ENCODE measurements around the gene CRIP2.

CRIP2 gene

GRCh38 chr14:105500726-105501101, 26.1 kb downstream of the CRIP2 start:
- no peak for DNase-seq

DNA sequence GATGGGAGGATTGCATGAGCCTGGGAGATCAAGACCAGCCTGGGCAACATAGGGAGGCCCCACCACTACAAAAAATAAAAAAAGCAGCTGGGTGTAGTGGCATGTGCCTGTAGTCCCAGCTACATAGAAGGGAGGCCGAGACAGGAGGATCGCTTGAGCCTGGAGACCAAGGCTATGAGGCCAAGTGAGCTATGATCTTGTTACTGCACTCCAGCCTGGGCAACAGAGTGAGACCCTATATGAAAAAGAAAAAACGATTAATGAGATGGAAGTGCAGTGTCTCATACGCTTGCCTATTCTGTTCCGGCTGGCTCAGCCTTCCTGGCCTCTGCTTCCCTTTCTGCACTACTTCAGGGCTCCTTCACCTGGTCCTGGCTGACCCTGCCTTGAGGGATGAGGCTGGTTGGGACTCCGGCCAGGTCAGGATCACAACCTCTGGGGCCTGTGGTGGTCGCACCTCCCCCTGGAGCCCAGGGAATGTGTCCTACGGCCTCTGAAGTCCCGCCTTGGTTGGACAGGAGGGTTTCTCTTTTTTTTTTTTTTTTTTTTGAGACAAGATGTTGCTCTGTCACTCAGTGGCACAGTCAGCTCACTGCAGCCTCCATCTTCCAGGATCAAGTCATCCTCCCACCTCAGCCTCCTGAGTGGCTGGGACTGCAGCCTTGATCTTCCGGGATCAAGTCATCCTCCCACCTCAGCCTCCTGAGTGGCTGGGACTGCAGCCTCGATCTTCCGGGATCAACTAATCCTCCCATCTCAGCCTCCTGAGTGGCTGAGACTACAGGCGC, 27.1 kb downstream of the CRIP2 start:
- DNase-seq = no peak

DNA sequence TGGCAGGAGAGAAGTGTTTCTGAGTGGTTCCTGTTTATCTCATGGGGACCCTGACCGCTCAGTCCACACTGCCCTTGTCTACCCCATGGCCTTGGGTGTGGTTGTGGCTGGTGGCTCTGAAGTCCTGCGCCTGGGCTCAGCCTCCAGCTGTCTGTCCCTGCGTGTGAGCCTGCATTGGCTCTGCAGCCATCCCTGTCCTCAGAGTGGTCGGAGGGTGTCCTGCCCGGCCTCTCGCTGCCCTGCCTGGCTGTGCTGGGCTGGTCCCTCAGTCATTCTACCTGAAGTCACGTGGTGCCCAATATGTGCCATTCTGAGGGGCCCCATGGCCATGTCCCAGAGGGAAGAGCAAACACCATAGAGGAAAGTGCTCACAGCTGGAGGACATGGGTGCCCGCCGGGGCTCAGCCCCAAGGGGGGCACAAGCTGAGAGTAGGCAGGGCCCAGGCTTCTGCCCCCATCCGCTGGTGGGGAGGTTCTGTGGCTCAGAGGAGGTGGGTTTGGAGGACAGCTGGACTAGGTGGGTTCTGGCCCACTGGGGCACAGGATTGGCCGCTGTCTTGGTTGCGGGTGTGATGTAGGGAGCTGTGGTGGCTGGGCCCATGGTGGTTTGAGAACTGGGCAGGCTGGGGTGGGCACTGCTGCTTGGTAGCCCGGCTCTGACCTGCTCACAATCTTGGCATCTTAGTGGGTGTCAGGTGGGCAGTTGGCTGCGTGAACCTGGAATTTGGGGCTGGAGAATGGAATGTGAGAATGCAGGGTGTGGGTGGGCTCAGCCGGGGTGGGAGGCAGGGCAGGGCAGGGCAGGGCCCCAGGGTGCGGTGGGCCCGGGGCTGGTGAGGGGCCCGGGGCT, 28.1 kb downstream of the CRIP2 start:
- DNase-seq = no peak

DNA sequence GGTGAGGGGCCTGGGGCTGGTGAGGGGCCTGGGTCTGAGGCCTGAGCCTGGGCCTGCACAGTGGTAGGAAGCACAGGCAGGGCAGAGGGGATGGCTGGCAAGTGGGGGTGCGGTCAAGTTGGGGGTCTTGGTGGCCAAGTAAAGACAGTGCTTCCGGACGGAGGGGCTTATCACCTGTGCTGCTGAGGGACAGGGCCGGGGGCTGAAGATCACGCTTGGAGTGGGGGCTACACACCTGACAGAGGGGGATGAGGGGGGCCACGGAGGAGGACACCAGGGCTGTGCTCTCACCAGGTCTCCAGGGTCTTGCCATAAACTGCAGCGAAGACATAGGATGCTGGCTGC, 28.6 kb downstream of the CRIP2 start:
- DNase-seq = no peak

- DNase-seq = no peak
These were observed 29.5 kb downstream of the CRIP2 start for GRCh38 chr14:105503935-105504692.

GRCh38 chr14:105505101-105505500, 30.5 kb downstream of the CRIP2 start:
- no peak for DNase-seq

DNA sequence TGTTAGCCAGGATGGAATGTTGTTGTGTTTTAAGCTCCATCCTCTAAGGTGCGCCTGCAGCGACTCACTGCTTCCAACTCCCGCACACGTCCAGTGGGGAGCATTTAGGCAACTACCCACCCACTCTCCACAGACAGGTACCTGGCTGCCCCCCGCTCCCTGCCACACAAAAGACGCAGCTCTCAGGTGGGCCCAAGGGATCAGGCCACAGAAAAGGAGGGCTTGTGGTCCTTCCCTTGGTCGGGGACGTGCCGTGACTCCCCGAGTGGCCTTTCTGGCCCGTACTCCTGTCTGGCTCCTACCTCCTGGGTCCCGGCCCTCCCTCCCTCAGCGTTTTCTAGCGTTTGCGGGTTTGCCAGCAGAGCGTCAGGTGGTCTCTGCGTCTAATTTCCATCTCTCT, 32.6 kb downstream of the CRIP2 start:
- DNase-seq = no peak

DNA sequence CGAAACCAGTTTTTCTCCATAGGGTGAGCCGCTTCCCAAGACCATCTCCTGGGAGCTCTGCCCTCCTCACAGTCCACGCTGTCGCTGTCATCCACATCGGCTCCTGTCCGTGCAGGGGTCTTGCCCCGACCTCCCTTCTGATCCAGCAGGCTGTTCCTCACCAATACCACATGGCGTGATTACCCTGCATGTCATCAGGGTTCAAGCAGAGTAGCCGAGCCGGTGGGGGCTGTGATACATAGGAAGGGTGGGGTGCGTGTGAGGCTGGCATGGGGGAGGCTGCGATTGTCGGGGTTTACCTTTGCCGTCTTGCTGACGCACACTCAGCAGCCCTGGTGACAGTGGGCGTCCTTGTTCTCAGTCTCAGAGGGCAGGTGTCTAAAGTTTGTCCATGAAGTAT, 33.4 kb downstream of the CRIP2 start:
- DNase-seq = no peak

GRCh38 chr14:105508601-105509000, 34.0 kb downstream of the CRIP2 start:
- DNase-seq = no peak

DNA sequence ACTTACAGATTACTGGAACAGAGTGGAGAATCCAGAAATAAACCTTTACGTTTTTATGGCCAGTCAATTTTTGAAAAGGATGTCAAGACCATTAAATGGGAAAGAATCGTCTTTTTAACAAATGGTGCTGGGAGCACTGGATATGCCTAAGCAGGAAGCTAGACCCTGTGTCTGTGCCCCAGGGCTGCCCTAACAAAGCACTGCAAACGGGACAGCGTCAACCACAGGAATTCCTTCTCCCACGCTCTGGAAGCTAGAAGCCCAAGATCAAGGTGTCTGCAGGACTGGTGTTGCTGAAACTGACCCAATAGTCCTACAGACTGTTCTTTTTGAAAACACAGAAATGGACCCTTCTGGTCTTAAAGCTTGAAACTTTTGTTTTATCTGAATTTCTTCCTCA, 42.5 kb downstream of the CRIP2 start:
- DNase-seq = no peak

GRCh38 chr14:105519946-105520698, 45.5 kb downstream of the CRIP2 start:
- DNase-seq = no peak

GRCh38 chr14:105525326-105525725, 50.7 kb downstream of the CRIP2 start:
- DNase-seq = no peak

DNA sequence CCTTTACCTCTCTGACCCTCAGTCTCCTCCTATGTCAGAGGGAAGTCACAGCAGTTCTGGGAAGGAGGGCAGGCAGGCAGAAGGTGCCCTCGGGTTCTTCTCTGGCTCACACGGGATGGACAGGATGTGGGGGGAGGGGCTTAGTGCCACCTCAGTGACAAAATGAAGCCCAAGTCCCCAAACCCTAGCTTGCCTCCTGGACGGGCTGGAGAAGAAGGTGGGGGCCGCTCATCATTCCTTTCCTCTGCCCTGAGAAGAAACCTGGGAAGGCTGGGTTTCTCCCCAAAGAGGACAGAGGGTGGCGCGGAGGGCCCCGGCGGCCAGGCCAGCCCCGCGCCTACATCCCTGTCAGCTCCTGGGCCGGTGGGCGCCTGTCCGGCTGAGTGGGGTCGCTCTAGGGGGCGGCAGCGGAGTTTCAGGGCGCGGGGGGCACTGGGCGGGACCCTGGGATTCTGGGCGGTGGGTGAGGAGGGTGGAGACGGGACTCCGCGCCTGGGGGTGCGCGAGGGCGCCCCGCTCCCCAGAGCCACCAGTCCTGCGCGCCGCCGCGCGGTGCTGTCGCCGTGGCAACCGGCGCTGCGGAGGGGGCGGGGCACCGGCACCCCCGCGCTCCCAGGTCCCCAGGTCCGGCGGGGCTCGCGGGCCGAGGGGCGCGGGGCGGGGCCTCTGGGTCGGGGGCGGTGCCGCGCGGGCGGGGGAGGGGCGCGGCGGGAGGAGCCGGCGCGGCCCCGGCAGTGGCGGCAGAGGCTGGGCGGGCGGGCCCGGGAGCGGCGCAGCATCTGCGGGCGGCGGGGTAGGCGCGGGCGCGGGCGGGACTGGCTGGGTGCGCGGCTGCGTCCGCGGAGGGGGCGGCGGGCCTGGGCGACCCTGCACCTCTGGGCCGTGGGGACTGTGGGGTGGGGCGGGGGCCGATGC, 51.5 kb downstream of the CRIP2 start, which contains the start of gene TMEM121:
Gene TMEM121, plus strand, starts transcription at position 723 of the 915 bp plus-strand sequence. CDS start 2,252 bp downstream, outside the sequence.
- no peak for DNase-seq

DNA sequence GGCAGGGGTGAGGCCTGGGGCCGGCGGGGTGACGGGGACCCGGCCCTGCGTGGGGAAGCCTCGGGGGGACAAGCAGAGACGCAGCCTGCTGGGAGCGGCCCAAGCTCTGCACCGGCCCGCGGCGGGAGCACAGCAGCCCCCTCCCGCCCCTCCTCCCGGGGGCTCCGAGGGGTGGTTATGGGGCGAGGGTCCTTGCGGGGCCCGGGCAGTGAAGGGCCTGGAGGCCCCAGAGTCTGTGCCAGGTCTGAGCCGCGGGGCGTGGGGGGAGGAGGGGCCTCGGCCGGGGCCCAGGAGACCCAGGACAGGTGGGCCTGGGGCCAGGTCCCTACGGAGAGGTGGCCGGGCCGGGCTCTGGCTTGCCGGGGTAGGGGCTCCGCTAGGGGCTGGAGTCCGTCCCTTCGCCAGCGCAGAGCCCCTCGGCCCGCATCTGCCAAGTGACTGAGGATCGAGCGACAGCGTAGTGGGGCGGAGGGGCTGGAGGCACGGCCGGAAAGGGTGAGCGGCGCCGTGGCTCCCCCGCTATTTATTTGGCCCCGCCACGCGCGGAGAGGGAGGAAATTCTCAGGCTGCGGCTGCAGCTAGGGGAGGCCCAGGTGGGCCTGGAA, 52.3 kb downstream of the CRIP2 start:
- no peak for DNase-seq

DNA sequence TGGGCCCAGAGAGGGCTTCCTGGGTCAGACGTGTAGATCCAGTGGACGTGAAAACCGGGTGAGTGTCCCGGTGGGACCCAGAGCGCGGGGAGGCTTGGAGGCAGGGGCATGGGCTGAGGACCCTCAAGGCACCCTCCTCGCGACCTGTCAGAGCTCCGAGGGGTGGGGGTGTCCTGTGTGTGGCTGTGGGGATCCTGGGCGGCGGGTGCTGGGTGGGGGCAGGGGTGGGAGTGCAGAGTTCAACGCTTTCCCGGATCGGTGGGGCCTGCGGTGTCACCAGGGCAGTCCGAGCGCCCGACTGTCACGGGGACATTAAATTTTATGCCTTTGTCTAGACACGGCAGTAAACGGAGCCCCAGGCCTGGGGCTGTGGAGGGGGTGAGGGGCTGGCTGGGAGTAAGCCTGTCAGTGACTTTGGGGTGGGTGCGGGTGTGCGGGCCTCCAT, 52.8 kb downstream of the CRIP2 start:
- DNase-seq = no peak

DNA sequence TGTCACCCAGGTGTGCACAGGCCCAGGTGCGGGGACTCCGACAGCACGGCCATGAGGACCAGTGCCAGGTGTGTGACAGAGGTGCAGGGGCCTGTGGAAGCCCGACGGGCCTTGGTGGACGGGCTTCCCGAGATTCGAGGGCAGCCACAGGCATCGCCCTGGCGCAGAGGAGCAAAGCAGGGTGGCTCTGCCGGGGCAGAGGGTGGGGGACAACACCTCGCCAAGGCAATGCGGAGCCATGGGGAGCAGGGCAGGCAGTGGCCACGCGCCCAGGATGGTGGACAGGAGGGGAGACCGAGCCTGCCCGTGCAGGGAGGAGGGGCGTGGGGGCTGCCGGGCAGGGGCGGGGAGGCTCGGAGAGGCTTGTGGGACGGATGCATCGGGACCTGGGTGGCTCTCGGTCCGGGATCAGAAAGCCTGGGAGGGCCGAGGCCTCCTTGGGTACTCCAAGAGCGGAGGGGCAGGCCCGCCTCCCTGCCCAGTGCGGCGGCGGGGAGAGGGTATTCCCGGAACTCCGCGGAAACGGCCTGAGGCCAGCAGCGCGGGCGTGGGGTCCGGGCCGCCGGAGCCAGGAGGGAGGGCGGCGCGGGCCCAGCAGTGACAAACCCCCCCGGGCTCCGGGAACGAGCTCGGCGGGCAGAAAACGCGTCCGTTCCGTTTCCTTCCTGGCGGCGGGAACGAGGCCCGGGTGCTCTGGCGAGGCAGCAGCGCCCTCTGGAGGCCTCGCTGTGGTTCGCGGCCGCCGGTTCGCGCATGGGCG, 53.4 kb downstream of the CRIP2 start:
- DNase-seq = peak; percentile 53

DNA sequence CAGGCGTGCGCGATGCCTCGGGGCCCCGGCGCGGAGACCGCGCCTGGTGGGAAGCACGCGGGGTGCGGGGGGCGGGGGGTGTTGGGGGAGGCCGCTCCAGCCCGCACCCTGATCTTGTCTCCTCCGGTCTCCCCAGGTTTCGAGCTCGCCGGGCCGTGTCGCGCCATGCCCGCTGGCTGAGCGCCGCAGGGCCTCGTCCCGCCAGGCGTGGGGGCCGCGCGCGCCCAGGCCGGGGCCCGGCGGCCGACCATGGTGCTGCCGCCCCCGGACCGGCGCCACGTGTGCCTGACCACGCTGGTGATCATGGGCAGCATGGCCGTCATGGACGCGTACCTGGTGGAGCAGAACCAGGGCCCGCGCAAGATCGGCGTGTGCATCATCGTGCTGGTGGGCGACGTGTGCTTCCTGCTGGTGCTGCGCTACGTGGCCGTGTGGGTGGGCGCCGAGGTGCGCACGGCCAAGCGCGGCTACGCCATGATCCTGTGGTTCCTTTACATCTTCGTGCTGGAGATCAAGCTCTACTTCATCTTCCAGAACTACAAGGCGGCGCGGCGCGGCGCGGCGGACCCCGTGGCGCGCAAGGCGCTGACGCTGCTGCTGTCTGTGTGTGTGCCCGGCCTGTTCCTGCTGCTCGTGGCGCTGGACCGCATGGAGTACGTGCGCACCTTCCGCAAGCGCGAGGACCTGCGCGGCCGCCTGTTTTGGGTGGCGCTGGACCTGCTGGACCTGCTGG, 54.1 kb downstream of the CRIP2 start:
- DNase-seq = no peak

GRCh38 chr14:105529319-105529568, 54.6 kb downstream of the CRIP2 start:
- no peak for DNase-seq

Measured in NCI-H748 treated with DMSO at 0.1 percent for 48 hours (cell line).